Brain microvascular endothelial cell (primary cell): ENCODE data around the gene DDX47.

Source experiments
- DNase-seq: peaks from one replicate; pipeline ENCODE4 v3.0.0-alpha.2; 2020
- H3K27ac ChIP-seq: fragments of 250-450 bp; sonication (Bioruptor Pico); 2 replicates; pipeline ENCODE4 v1.5.1; 2020; ENCODE audit warnings: mild to moderate bottlenecking, moderate library complexity
- H3K27me3 ChIP-seq: fragments of 250-450 bp; sonication (Bioruptor Pico); replicated peaks from 2 replicates; pipeline ENCODE4 v1.5.1; 2020; ENCODE audit warnings: mild to moderate bottlenecking
- H3K36me3 ChIP-seq: fragments of 250-450 bp; sonication (Bioruptor Pico); replicated peaks from 2 replicates; pipeline ENCODE4 v1.5.1; 2020; ENCODE audit warnings: mild to moderate bottlenecking
- H3K4me3 ChIP-seq: 2 replicates; pipeline ENCODE4 v1.5.1; 2011; ENCODE audit warnings: low read depth, mild to moderate bottlenecking, control low read depth, low read length, moderate library complexity
- CTCF ChIP-seq: IDR thresholded peaks from 2 replicates; pipeline ENCODE4 v1.5.1; 2011; ENCODE audit warnings: low read depth, mild to moderate bottlenecking, moderate library complexity, low read length, control low read depth, inconsistent platforms; ENCODE audit errors: missing control alignments
- in situ Hi-C: cut with HindIII; loops from 2 replicates; pipeline ENCODE4 v1.10.0; 2017; ENCODE audit warnings: low sequenced_read_pairs, low pct_ligation_motif_present

Gene DDX47

GRCh38 chr12:12811343-12811742 is 1.8 kb upstream of the DDX47 start:
- Histone ChIP-seq H3K27ac (no peak overlapping the region), H3K36me3 (peaks cover 2% of the 10 kb centered on the region), H3K4me3 (no peak overlapping the region), H3K27me3 (no peaks in the 10 kb centered on the region)
- no peak for TF ChIP-seq CTCF
- no peak for DNase-seq
- in situ Hi-C loops: no loop called here

- DNase-seq: no peak
- Histone ChIP-seq H3K27me3 (no peaks in the 10 kb centered on the region), H3K27ac (no peak overlapping the region), H3K36me3 (peaks cover 2% of the 10 kb centered on the region), H3K4me3 (no peak overlapping the region)
- in situ Hi-C loops: no loop called here
- no peak for TF ChIP-seq CTCF
Observed at GRCh38 chr12:12812174-12812573, 972 bp upstream of the DDX47 start.

- H3K27ac ChIP-seq: no peak overlapping the region
- TF ChIP-seq CTCF: no peak
- H3K27me3 ChIP-seq: no peaks in the 10 kb centered on the region
- H3K36me3 ChIP-seq: peaks cover 2% of the 10 kb centered on the region
- no peak overlapping the region for H3K4me3 ChIP-seq
- DNase-seq: no peak
- in situ Hi-C loops: no loop called here
Observed at GRCh38 chr12:12812618-12813119, 477 bp upstream of the DDX47 start.

GRCh38 chr12:12817616-12818015 is 4.5 kb downstream of the DDX47 start:
- no peak for TF ChIP-seq CTCF
- in situ Hi-C loops: no loop called here
- Histone ChIP-seq H3K36me3 (peaks cover 10% of the 10 kb centered on the region), H3K4me3 (no peak overlapping the region), H3K27me3 (no peaks in the 10 kb centered on the region), H3K27ac (no peak overlapping the region)
- DNase-seq: no peak

GRCh38 chr12:12818701-12819100 is 5.6 kb downstream of the DDX47 start:
- H3K4me3 ChIP-seq: no peak overlapping the region
- peaks cover 16% of the 10 kb centered on the region for H3K36me3 ChIP-seq
- no peak for DNase-seq
- H3K27ac ChIP-seq: peak overlapping the region; percentile 87
- TF ChIP-seq CTCF: no peak
- in situ Hi-C loops: no loop called here
- H3K27me3 ChIP-seq: no peaks in the 10 kb centered on the region

GRCh38 chr12:12819221-12819620 is 6.1 kb downstream of the DDX47 start:
- H3K27ac ChIP-seq: peak overlapping the region; percentile 87
- peaks cover 22% of the 10 kb centered on the region for H3K36me3 ChIP-seq
- no peaks in the 10 kb centered on the region for H3K27me3 ChIP-seq
- DNase-seq: no peak
- in situ Hi-C loops: no loop called here
- no peak for TF ChIP-seq CTCF
- H3K4me3 ChIP-seq: no peak overlapping the region
